Activated T-helper 1 cell treated with anti-CD3 and anti-CD28 coated beads, Interleukin-12 subunit alpha, Interleukin-12 subunit beta, Interleukin-2, Interleukin-4 antibody, amounts not matched to agents 30 ng/mL and 10 ng/mL and 1 ng/mL, durations not matched to agents 14 hours and 24 hours and 36 hours (primary cell): ENCODE measurements around the gene AKR7A3. TPM values are rescaled to one million over a fixed set of nuclear protein-coding genes. Genes with fewer than 3 reads are reported as not detected.

Experiments used
- DNase-seq: peaks from one replicate; pipeline ENCODE4 v3.0.0; 2021; ENCODE audit warnings: low spot score
- H3K27ac Mint-ChIP-seq: one replicate; pipeline ENCODE4 v1.8.0; 2021; ENCODE audit warnings: mild to moderate bottlenecking, mixed read lengths
- H3K27me3 Mint-ChIP-seq: one replicate; pipeline ENCODE4 v1.8.0; 2022; ENCODE audit warnings: mild to moderate bottlenecking, moderate library complexity, mixed read lengths; ENCODE audit not compliant: insufficient read depth
- H3K36me3 Mint-ChIP-seq: one replicate; pipeline ENCODE4 v1.8.0; 2021; ENCODE audit warnings: low read depth, mixed read lengths
- H3K4me1 Mint-ChIP-seq: one replicate; pipeline ENCODE4 v1.8.0; 2021; ENCODE audit warnings: low read depth, mixed read lengths
- H3K4me3 Mint-ChIP-seq: one replicate; pipeline ENCODE4 v1.8.0; 2021; ENCODE audit warnings: mild to moderate bottlenecking, moderate library complexity, mixed read lengths
- H3K9me3 Mint-ChIP-seq: one replicate; pipeline ENCODE4 v1.8.0; 2021; ENCODE audit warnings: mixed read lengths
- intact Hi-C: fragments of 100-400 bp; cut with micrococcal nuclease; formaldehyde crosslinking; loops from one replicate; pipeline ENCODE4 v1.15.1; 2024
- total RNA-seq: library from RNA; stranded (reverse); gene quantifications from 2 replicates; pipeline ENCODE4 v1.2.3, GENCODE V29; 2022

AKR7A3 gene
- total RNA-seq, 1 donor from 2014 or later = 1.2 TPM

DNA sequence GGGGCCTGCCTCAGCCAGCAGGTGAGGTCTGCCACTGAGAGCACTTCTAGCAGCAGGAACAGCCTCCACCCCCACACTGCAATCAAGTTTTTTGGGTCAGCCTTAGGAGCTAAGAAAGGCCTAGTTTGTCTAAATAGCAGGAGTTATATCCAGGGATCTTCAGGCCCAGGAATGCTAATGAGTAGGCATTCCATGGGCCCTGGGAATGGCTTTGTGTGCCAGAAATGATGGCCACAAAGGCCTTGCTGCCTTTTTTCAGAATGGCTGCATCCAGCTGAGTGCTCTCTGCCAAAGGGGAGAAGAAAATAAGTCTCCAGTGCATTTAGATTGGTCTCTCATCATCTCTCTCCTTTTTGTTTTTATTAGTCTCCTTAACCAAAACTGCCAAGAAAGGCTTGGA, 34.2 kb downstream of the AKR7A3 start:
- intact Hi-C loops = loop anchor here (5.0 to 10.0 kb wide), 3 partner anchors 328 to 630 kb away; partner anchors contain the start of genes NBL1 and OTUD3
- H3K4me1 Mint-ChIP-seq = peaks cover 32% of the 10 kb centered on the region
- peaks cover 32% of the 10 kb centered on the region for H3K36me3 Mint-ChIP-seq
- H3K27ac Mint-ChIP-seq = no peak overlapping the region
- no peaks in the 10 kb centered on the region for H3K9me3 Mint-ChIP-seq
- H3K4me3 Mint-ChIP-seq = no peak overlapping the region
- no peak for DNase-seq
- H3K27me3 Mint-ChIP-seq = no peaks in the 10 kb centered on the region

GRCh38 chr1:19251305-19252196, 37.0 kb downstream of the AKR7A3 start, which contains the start of the genes EMC1 and MRTO4:
TSS of gene EMC1 (minus strand) at chr1:19251524. CDS start at chr1:19251509, 15 bp downstream.
TSS of gene MRTO4 (plus strand) at chr1:19251805. CDS start at chr1:19251836, 31 bp downstream.
- H3K9me3 Mint-ChIP-seq = no peaks in the 10 kb centered on the region
- peak within 1 kb of the TSS; percentile 98 for H3K27ac Mint-ChIP-seq
- intact Hi-C loops = loop anchor here (1.0 to 10.0 kb wide), 8 partner anchors 10 to 633 kb away; partner anchors contain the start of genes AKR7A2, NBL1, OTUD3 and SLC66A1
- H3K27me3 Mint-ChIP-seq = no peaks in the 10 kb centered on the region
- peak within 1 kb of the TSS; percentile 99 for H3K4me3 Mint-ChIP-seq
- H3K36me3 Mint-ChIP-seq = peaks cover 20% of the 10 kb centered on the region
- H3K4me1 Mint-ChIP-seq = peaks cover 22% of the 10 kb centered on the region
- peak; percentile 87 for DNase-seq

DNA sequence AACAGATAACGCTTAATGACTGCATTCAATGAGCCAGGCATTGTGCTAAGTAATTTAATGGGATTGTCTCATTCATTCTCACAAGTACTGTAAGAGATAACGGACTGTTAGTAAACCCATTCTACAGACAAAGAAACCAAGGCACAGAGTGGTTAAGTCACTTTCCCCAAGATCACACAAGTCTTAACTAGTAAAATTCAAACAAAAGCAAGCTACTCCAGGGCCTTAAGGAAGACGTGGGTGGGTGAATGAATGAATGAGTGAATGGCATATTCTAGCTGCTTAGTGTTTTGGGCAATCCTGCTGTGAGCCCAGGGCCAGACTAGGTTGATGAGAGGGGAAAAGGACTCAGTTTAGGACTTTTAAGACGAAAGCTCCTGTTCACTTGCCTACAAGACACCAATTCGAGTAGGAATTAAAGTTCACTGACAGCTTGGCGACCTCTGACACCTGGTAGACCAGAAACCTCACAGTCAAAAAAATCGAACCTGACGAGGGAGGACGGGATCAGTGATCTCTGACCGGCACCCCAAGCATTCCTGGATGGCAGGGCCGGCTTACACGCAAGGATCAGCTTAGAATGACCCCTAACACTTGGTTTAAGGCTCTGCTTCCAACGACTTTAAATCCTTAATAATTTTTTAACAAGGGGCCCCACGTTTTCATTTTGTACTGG, 37.8 kb downstream of the AKR7A3 start:
- H3K4me3 Mint-ChIP-seq = peak overlapping the region; percentile 99
- no peaks in the 10 kb centered on the region for H3K9me3 Mint-ChIP-seq
- intact Hi-C loops = loop anchor here (1.0 to 10.0 kb wide), 7 partner anchors 9 to 634 kb away; partner anchors contain the start of genes NBL1, OTUD3 and UBR4
- no peak for DNase-seq
- peaks cover 22% of the 10 kb centered on the region for H3K4me1 Mint-ChIP-seq
- no peaks in the 10 kb centered on the region for H3K27me3 Mint-ChIP-seq
- H3K27ac Mint-ChIP-seq = peak overlapping the region; percentile 98
- H3K36me3 Mint-ChIP-seq = peaks cover 20% of the 10 kb centered on the region

GRCh38 chr1:19240673-19241538, 47.7 kb downstream of the AKR7A3 start:
- H3K4me1 Mint-ChIP-seq = no peaks in the 10 kb centered on the region
- intact Hi-C loops = loop anchor here (1.0 to 10.0 kb wide), 4 partner anchors 10 to 357 kb away; partner anchors contain the start of genes EMC1 and MRTO4
- H3K27me3 Mint-ChIP-seq = no peaks in the 10 kb centered on the region
- peaks cover 45% of the 10 kb centered on the region for H3K36me3 Mint-ChIP-seq
- no peak overlapping the region for H3K4me3 Mint-ChIP-seq
- peak; percentile 54 for DNase-seq
- H3K9me3 Mint-ChIP-seq = no peaks in the 10 kb centered on the region
- H3K27ac Mint-ChIP-seq = no peak overlapping the region

GRCh38 chr1:19239876-19240275, 48.7 kb downstream of the AKR7A3 start:
- Mint-ChIP-seq H3K36me3 (peaks cover 45% of the 10 kb centered on the region), H3K27me3 (no peaks in the 10 kb centered on the region), H3K27ac (no peak overlapping the region), H3K9me3 (no peaks in the 10 kb centered on the region), H3K4me3 (no peak overlapping the region), H3K4me1 (no peaks in the 10 kb centered on the region)
- intact Hi-C loops = loop anchor here (10.0 kb wide), 1 partner anchor 115 kb away; no protein-coding TSS in a partner anchor
- no peak for DNase-seq

- no peak overlapping the region for H3K4me3 Mint-ChIP-seq
- no peak for DNase-seq
- H3K4me1 Mint-ChIP-seq = no peaks in the 10 kb centered on the region
- intact Hi-C loops = no loop called here
- H3K9me3 Mint-ChIP-seq = no peaks in the 10 kb centered on the region
- peaks cover 47% of the 10 kb centered on the region for H3K36me3 Mint-ChIP-seq
- H3K27me3 Mint-ChIP-seq = no peaks in the 10 kb centered on the region
- H3K27ac Mint-ChIP-seq = peak overlapping the region; percentile 21
Observed at GRCh38 chr1:19234224-19234623, 54.3 kb downstream of the AKR7A3 start.

Other genes with a start within 250 kb of the AKR7A3 start
- gene UBR4, start 78.5 kb downstream of the AKR7A3 start, total RNA-seq = 155 and 161 TPM in 2 replicates
- gene EMC1, start 37.2 kb downstream of the AKR7A3 start, total RNA-seq = 63.9 and 78.3 TPM in 2 replicates
- gene MRTO4, start 37.0 kb downstream of the AKR7A3 start, total RNA-seq = 134 and 137 TPM in 2 replicates
- gene AKR7A2, start 23.4 kb upstream of the AKR7A3 start, total RNA-seq = 30.0 and 31.1 TPM in 2 replicates
- 9.9 and 12.0 TPM in 2 replicates for gene SLC66A1, start 23.6 kb upstream of the AKR7A3 start, total RNA-seq
- 317 and 323 TPM in 2 replicates for gene CAPZB, start 196.8 kb upstream of the AKR7A3 start, total RNA-seq